Hair follicle dermal papilla cell (primary cell): Measurements from ENCODE around the gene NCBP3. TPM values are rescaled to one million over a fixed set of nuclear protein-coding genes. Genes with fewer than 3 reads are reported as not detected.

Experiments used
- total RNA-seq: library from RNA; depleted of rRNA; stranded (reverse); fragments of >200 nt; gene quantifications from 2 replicates; pipeline ENCODE4 v1.2.3, GENCODE V29; 2012

NCBP3 gene
- 21.9 and 23.9 TPM in 2 replicates for total RNA-seq

GRCh38 chr17:3845621-3846436 is at the start of gene NCBP3:
Gene NCBP3, minus strand, starts transcription at chr17:3846246. Its CDS starts 23 bp downstream, at chr17:3846223.

GRCh38 chr17:3893003-3893719 is 47.1 kb upstream of the NCBP3 start, which contains the start of gene CAMKK1:
Gene CAMKK1, minus strand, starts transcription at chr17:3893053. Its CDS starts 7,366 bp downstream, at chr17:3885687.

GRCh38 chr17:3800362-3801271 is 45.4 kb downstream of the NCBP3 start, which contains the start of gene ITGAE:
Gene ITGAE, minus strand, starts transcription at chr17:3801188. Its CDS starts 44 bp downstream, at chr17:3801144.

Other genes starting within 250 kb of the NCBP3 start
- 1.6 and 1.9 TPM in 2 replicates for gene TRPV1, start 236.8 kb downstream of the NCBP3 start, total RNA-seq
- gene SHPK, start 210.0 kb downstream of the NCBP3 start, total RNA-seq, result 9.2 and 11.8 TPM in 2 replicates
- 18.8 and 22.2 TPM in 2 replicates for gene CTNS, start 209.5 kb downstream of the NCBP3 start, total RNA-seq
- gene TAX1BP3, start 177.7 kb downstream of the NCBP3 start, total RNA-seq, result 160 and 202 TPM in 2 replicates
- 6.6 and 10.2 TPM in 2 replicates for gene EMC6, start 177.4 kb downstream of the NCBP3 start, total RNA-seq
- not detected in 2 replicates for gene P2RX5, start 150.1 kb downstream of the NCBP3 start, total RNA-seq
- gene HASPIN, start 122.3 kb downstream of the NCBP3 start, total RNA-seq, result 0.97 and 1.1 TPM in 2 replicates
- 10.2 and 11.4 TPM in 2 replicates for gene ITGAE, start 45.1 kb downstream of the NCBP3 start, total RNA-seq
- gene CAMKK1, start 46.8 kb upstream of the NCBP3 start, total RNA-seq, result 2.9 and 4.1 TPM in 2 replicates
- gene P2RX1, start 70.2 kb upstream of the NCBP3 start, total RNA-seq, result not detected in 2 replicates
- gene ATP2A3, start 118.2 kb upstream of the NCBP3 start, total RNA-seq, result 0.32 and 0.85 TPM in 2 replicates